Stimulated activated CD8-positive, alpha-beta memory T cell treated with anti-CD3 and anti-CD28 coated beads, Interleukin-12 subunit alpha, Interleukin-12 subunit beta, amount 100 ng/mL, for 4 hours (primary cell): ENCODE results near the gene MRPL38.

ENCODE experiments used
- DNase-seq: peaks from one replicate; pipeline ENCODE4 v3.0.0-alpha.2; 2020; ENCODE audit warnings: low read depth

MRPL38 gene

DNA sequence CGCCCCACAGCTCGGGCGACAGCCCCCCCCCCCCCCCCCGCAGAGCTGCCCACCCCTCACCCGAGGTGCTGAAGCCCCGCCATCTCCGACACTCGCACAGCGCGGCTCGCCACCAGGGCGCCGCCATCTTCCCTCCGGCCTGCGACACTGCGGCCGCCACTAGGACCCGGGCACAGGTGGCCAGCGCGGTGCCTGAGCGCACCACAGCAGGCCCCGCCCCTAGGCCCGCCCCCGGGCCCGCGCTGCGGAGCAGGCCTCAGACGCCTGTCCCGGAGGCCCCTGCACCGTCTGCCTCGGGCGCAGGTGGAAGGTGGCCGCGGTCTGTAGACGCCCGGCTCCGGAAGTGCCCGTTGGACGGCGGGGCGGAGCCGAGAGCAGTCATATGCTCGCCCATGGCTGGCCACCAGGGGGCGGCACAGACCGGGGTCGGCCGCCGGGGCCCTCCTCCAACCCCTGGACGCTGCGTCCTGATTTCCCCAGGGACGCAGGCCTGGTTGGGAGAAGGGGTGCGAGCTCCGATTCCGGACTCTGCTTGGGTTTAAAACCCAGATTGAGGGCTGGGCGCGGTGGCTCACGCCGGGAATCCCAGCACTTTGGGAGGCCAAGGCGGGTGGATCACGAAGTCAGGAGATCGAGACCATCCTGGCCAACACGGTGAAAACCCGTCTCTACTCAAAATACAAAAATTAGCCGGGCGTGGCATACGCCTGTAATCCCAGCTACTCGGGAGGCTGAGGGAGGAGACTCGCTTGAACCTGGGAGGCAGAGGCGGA lies at the start of gene MRPL38:
Gene MRPL38 (minus strand): TSS at position 136 of the 773 bp plus-strand sequence. CDS start 9 bp downstream, at position 127.
- peak; percentile 91 for DNase-seq

GRCh38 chr17:75950855-75951554 lies 46.3 kb upstream of the MRPL38 start:
- DNase-seq: no peak

DNA sequence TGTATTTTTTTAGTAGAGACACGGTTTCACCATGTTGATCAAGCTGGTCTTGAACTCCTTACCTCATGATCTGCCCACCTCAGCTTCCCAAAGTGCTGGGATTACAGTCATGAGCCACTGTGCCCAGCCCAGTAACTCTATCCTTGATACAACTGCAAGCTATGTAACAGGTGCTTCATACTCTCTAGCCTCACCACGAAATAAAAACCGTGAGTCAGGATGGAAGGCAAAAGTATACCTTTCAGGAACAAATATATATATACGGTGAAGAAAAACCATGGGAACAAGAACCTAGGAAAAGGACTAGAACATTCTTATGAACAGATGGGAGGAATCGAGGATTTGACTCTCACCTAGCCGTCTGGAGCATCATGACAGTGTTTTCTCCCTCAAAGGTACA lies 45.7 kb upstream of the MRPL38 start:
- DNase-seq: no peak

GRCh38 chr17:75945211-75945610 lies 40.5 kb upstream of the MRPL38 start:
- DNase-seq: no peak

DNA sequence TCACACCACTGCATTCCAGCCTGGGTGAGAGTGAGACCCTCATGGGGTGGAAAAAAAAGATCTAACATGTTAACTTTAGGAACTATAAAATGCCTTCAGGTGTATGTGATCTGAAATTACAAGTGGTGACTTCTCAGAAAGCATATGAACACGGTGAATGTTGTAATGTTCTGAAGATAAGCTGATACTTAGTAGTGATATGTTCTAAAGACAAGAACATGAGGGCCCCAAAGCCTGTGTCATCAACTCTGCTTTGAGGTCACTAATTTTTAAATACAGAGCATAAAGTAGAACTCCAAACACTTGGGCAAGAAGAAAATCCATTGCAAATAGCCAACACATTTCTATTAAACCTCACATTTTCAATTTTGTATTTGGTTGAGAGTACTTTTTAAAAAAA lies 38.8 kb upstream of the MRPL38 start:
- no peak for DNase-seq

DNA sequence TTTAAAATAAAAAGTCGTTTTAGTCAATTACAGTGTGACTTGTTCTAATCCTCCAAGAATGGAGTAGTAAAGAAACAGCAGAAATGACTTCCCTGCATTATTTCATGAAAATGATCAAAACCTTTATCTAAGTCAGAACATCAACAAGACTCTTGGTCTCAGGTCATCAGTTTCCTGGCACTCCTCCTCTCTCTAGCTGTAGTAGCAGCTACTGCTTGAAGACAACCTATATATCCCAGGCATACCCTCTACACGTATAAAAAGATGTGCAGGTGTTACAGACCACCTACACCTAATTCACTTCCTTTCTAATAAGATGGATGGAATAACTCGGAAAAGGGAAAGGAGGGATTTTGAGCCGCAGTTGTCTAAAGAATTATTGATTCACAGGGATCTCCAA lies 37.8 kb upstream of the MRPL38 start:
- no peak for DNase-seq

GRCh38 chr17:75941442-75941819 lies 36.7 kb upstream of the MRPL38 start:
- DNase-seq: no peak

- DNase-seq: peak; percentile 82
Measured at GRCh38 chr17:75940727-75941441, 36.2 kb upstream of the MRPL38 start, which contains the start of gene FBF1. FBF1 (minus strand) TSS chr17:75941042; CDS start chr17:75938149, 2,893 bp downstream.

DNA sequence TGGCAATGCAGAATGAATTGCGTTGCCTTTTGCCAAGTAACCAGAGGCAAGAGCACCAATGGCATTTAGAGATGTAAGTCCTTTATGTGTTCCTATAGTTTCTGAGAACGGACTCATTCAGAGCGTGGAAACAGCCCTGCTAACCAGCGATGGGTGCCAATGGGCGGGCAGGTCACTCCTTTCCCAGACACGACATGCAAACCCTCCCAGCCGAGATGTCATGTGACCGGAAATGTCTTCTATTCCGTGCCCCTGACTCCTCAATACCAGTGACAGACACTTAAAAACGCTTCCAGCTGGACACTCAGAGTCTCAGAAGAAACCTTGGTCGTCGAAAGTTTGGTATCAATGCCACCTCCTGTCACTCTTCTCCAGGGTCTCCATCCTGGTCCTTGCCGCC lies 33.0 kb upstream of the MRPL38 start:
- DNase-seq: no peak

DNA sequence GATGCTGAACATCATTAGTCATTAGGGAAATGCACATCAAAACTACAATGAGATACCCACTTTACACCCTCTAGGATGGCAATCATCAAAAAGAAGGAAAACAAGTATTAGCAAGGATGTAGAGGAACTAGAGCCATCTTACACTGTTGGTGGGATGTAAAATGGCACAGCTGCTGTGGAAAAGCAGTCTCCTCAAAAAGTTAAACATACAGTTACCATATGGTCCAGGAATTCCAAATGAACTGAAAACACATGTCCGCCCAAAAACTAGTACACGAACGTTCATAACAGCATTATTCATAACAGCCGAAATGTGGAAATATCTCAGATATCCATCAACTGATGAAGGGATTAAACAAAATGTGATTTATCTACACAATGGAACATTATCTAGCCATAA lies 29.1 kb upstream of the MRPL38 start:
- no peak for DNase-seq

- no peak for DNase-seq
Measured at GRCh38 chr17:75932852-75933251, 28.2 kb upstream of the MRPL38 start.

- no peak for DNase-seq
Measured at GRCh38 chr17:75931062-75931461, 26.4 kb upstream of the MRPL38 start.

- no peak for DNase-seq
Measured at GRCh38 chr17:75927286-75927922, 22.7 kb upstream of the MRPL38 start.

- no peak for DNase-seq
Measured at GRCh38 chr17:75926456-75926855, 21.8 kb upstream of the MRPL38 start.

DNA sequence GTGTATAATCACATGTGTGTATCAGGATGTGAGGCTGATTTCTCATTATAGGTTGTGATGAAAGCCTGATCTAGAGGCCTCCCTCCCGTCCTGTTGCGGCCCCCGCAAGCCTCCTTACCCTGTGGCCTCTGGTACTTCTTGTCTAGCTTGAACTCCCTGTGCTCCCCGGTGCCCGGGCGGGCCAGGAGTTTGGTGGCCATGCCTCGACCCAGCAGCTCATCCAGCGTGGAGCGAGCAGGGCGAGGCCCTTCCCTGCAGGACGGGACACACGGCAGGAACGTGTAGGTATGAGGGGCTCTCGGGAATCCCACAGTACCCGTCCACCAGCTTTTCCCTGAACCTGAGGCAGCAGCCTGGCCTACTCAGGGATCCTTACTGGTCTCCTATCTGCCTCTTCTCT lies 21.2 kb upstream of the MRPL38 start:
- DNase-seq: no peak

DNA sequence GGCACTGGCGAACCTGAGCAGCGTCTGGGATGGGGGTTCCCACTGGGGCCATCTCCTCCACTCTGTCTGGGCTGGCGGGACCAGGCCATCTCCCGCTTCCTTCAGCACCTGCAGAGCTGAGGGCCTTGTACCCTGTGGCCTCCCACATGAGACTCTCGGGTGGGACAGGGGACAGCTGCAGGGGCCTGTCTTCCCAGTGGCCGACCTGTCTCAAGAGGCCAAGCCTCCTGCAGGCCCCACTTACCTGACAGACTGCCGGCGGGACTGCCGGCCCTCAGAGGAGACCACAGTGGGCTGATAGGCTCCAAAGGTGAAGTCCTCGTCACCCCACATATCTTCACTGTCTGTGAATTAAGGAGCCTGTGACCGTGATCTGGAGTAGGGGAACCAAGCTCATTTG lies 20.4 kb upstream of the MRPL38 start:
- DNase-seq: no peak

- no peak for DNase-seq
Measured at GRCh38 chr17:75922963-75923874, 18.5 kb upstream of the MRPL38 start.

- no peak for DNase-seq
Measured at GRCh38 chr17:75922173-75922961, 17.7 kb upstream of the MRPL38 start.

DNA sequence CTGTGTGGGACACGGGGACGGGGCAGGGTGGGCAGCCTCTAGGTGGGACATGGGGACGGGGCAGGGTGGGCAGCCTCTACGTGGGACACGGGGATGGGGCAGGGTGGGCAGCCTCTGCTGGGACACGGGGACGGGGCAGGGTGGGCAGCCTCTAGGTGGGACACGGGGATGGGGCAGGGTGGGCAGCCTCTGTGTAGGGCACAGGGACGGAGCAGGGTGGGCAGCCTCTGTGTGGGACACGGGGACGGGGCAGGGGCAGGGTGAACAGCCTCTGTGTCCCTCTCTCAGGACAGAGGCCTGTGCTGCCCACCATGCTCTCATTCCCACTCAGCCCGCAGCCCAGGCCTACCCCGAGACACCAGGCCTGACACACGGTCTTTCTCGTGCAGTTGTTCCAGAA lies 16.9 kb upstream of the MRPL38 start:
- no peak for DNase-seq

GRCh38 chr17:75920045-75920560 lies 15.4 kb upstream of the MRPL38 start:
- no peak for DNase-seq
